HepG2 (cell line): ENCODE measurements around the gene NT5C2. TPM values are rescaled to one million over a fixed set of nuclear protein-coding genes. Genes with fewer than 3 reads are reported as not detected.
A peak's percentile ranks its signal among the peaks of the same experiment; 100 is the strongest.

Experiments used
- ATAC-seq: fragments of 200-7000 bp; cut with Tn5 transposase; 3 replicates; pipeline ENCODE4 v1.9.1; 2020; ENCODE audit warnings: mild to moderate bottlenecking, moderate library complexity
- BruUV-seq: library from RNA; stranded (reverse); fragments of 400-500 nt; replicated peaks from 2 replicates; lab custom pipeline; 2021; lab: Mats Ljungman, UMichigan
- CTCF ChIA-PET: fragments of 300-600 bp; formaldehyde crosslinking; extraction: SDS; loops from one replicate; lab custom pipeline; 2021; ENCODE audit warnings: low total read pairs, inconsistent platforms, low intra/inter-chr PET ratio; lab: Yijun Ruan, JAX
- POLR2A ChIA-PET: fragments of 350-600 bp; sonication (Branson Sonifier 250); formaldehyde crosslinking; loops from one replicate; lab custom pipeline; 2020; ENCODE audit warnings: antibody characterized with exemption, inconsistent platforms; lab: Yijun Ruan, JAX
- DNase-seq: peaks from one replicate; pipeline ENCODE4 v3.0.0-alpha.2; 2015; ENCODE audit warnings: low spot score
- FAIRE-seq: peaks from 3 replicates; lab custom pipeline; 2011; peaks lifted over from hg19 to GRCh38; lab: Jason Lieb, UNC
- H2AFZ ChIP-seq: one replicate; pipeline ENCODE4 v1.6.1; 2011; ENCODE audit warnings: low read length, inconsistent platforms
- H3K27ac ChIP-seq: fragments of 300-600 bp; 3 replicates; pipeline ENCODE4 v1.8.0; 2011; ENCODE audit warnings: mixed run types, mild to moderate bottlenecking, mixed read lengths, low read length, inconsistent platforms; ENCODE audit not compliant: insufficient read depth; ENCODE audit errors: extremely low read length
- H3K27me3 ChIP-seq, 2 experiments: fragments of 200-600 bp in 1 of 2; 2 replicates in 1 of 2; 3 replicates in 1 of 2; pipeline versions ENCODE4 v1.6.0 to v1.8.0; 2011; ENCODE audit warnings: low read length in 2 of 2, mild to moderate bottlenecking in 2 of 2, moderate library complexity in 2 of 2, inconsistent platforms in 1 of 2; ENCODE audit not compliant: insufficient read depth in 2 of 2, control insufficient read depth in 1 of 2
- H3K36me3 ChIP-seq, 2 experiments: fragments of 200-600 bp in 1 of 2; replicated peaks in 1 of 2; 2 replicates in 1 of 2; 3 replicates in 1 of 2; pipeline versions ENCODE4 v1.5.1 to v1.8.0; 2011; ENCODE audit warnings: low read length in 2 of 2, inconsistent platforms in 1 of 2; ENCODE audit not compliant: insufficient read depth in 2 of 2, control insufficient read depth in 1 of 2
- H3K4me1 ChIP-seq: 2 replicates; pipeline ENCODE4 v1.5.1; 2012; ENCODE audit warnings: low read length, inconsistent platforms; ENCODE audit not compliant: insufficient read depth
- H3K4me2 ChIP-seq: 2 replicates; pipeline ENCODE4 v1.6.0; 2011; ENCODE audit warnings: low read depth, low read length, inconsistent platforms
- H3K4me3 ChIP-seq, 3 experiments: fragments of 200-600 bp in 1 of 3; sonication (generic), shearing (Covaris generic) in 1 of 3; replicated peaks in 1 of 3; 2 replicates each; pipeline ENCODE4 v1.5.1; 2011 to 2016; ENCODE audit warnings: low read length in 3 of 3, inconsistent platforms in 2 of 3, low read depth in 2 of 3, mild to moderate bottlenecking in 2 of 3, control low read depth in 1 of 3, mixed read lengths in 1 of 3; ENCODE audit not compliant: insufficient read depth in 1 of 3
- H3K79me2 ChIP-seq: one replicate; pipeline ENCODE4 v1.6.1; 2011; ENCODE audit warnings: low read length, inconsistent platforms; ENCODE audit not compliant: insufficient read depth
- H3K9ac ChIP-seq: 2 replicates; pipeline ENCODE4 v1.6.0; 2011; ENCODE audit warnings: mild to moderate bottlenecking, low read depth, low read length, inconsistent platforms; ENCODE audit not compliant: insufficient read depth
- H3K9me3 ChIP-seq: 2 replicates; pipeline ENCODE4 v1.5.1; 2012; ENCODE audit warnings: mild to moderate bottlenecking, low read length
- H4K20me1 ChIP-seq: 2 replicates; pipeline ENCODE4 v1.6.0; 2011; ENCODE audit warnings: inconsistent platforms, mild to moderate bottlenecking, low read length, moderate library complexity; ENCODE audit not compliant: insufficient read depth
- ATF7 ChIP-seq, 2 experiments: fragments of 450-650 bp in 1 of 2; sonication (generic) in 1 of 2; formaldehyde crosslinking in 1 of 2; IDR thresholded peaks; 2 replicates each; pipeline versions ENCODE4 v1.4.0 to v1.6.1; 2016 to 2020; ENCODE audit warnings: antibody characterized with exemption in 1 of 2, mild to moderate bottlenecking in 1 of 2, missing genetic modification reagents in 1 of 2
- PITX1 ChIP-seq: sonication (generic); formaldehyde crosslinking; IDR thresholded peaks from 2 replicates; pipeline ENCODE4 v1.5.1; 2020; ENCODE audit warnings: mild to moderate bottlenecking, missing genetic modification reagents
- SRSF9 ChIP-seq: fragments of 200-400 bp; formaldehyde crosslinking; IDR thresholded peaks from 2 replicates; pipeline ENCODE4 v1.6.1; 2018; ENCODE audit warnings: borderline replicate concordance, mild to moderate bottlenecking, low read depth, low read length; ENCODE audit not compliant: insufficient read depth, poor library complexity, severe bottlenecking
- ZNF225 ChIP-seq: sonication (generic); formaldehyde crosslinking; IDR thresholded peaks from 2 replicates; pipeline ENCODE4 v1.4.0; 2020; ENCODE audit warnings: mild to moderate bottlenecking, missing genetic modification reagents
- ZNF460 ChIP-seq: sonication (generic); formaldehyde crosslinking; IDR thresholded peaks from 2 replicates; pipeline ENCODE4 v1.5.1; 2020; ENCODE audit warnings: missing genetic modification reagents, mild to moderate bottlenecking, borderline replicate concordance
- ZNF557 ChIP-seq: sonication (generic); formaldehyde crosslinking; IDR thresholded peaks from 2 replicates; pipeline ENCODE4 v1.4.0; 2020; ENCODE audit warnings: missing genetic modification reagents
- WGBS: methylation state at CpG from one replicate; pipeline ENCODE4 v1.1.6; 2017; ENCODE audit warnings: low lambda C conversion rate; 5-methylcytosine and 5-hydroxymethylcytosine counted together
- in situ Hi-C: cut with HindIII; loops from 2 replicates; pipeline ENCODE4 v1.10.0; 2017; ENCODE audit warnings: low pct_unique_long_range_greater_than_20kb; ENCODE audit not compliant: extremely low pct_ligation_motif_present
- intact Hi-C: fragments of 100-400 bp; cut with micrococcal nuclease; formaldehyde crosslinking; loops from one replicate; pipeline ENCODE4 v1.10.0; 2022; ENCODE audit not compliant: unreplicated experiment
- polyA plus RNA-seq, 8 experiments: library from polyadenylated mRNA; depleted of rRNA in 3 of 8; stranded (reverse) in 7 of 8; unstranded in 1 of 8; fragments of >200 nt; fragmentation: Illumina TruSeq in 4 of 8; extraction: Trizol in 4 of 8; gene quantifications; 2 replicates each; pipeline versions ENCODE4 v1.2.1 to v1.2.3, GENCODE V29; 2011 to 2016; ENCODE audit warnings: low read depth in 4 of 8, missing spikeins in 1 of 8, mixed read lengths in 1 of 8; ENCODE audit not compliant: insufficient read depth in 1 of 8
- total RNA-seq, 5 experiments: library from RNA; depleted of rRNA; stranded (reverse); fragments of >200 nt; fragmentation: Illumina TruSeq; extraction: Trizol; gene quantifications; 2 replicates each; pipeline ENCODE4 v1.2.3, GENCODE V29; 2016; ENCODE audit warnings: low read depth in 1 of 5
- TF ChIP-seq, protein P1 (sequence below): sonication (generic); formaldehyde crosslinking; IDR thresholded peaks from 2 replicates; pipeline ENCODE4 v1.5.0; 2020; ENCODE audit warnings: missing genetic modification reagents
- TF ChIP-seq, protein P2 (sequence below): sonication (generic); formaldehyde crosslinking; IDR thresholded peaks from 2 replicates; pipeline ENCODE4 v1.4.0; 2020; ENCODE audit warnings: missing genetic modification reagents, mild to moderate bottlenecking, borderline replicate concordance

NT5C2 gene
- total and polyA plus RNA-seq, 2 of the 13 experiments (the other 11 are each of a cell fraction or from before 2014, with no cell fraction given) = 40.6 to 55.2 TPM

DNA sequence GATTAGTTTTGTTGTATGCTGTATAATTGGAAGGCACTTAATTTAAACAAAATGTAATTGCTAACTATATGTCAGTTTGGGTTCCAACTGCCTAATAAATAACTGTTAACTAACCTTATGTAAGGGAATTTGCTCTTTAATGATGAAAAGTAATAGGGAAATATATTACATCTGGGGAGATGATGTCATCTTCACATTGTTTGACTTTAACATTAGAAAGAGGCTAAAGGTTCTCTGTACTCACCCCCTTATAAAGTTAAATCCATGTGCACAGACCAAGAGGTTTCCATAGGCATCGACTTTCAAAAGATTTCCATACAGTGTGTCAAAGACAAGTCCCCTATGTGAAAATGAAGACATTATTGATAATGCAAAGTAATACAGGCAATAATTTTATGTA, 87.6 kb downstream of the NT5C2 start:
- ChIA-PET POLR2A (no interaction called here), CTCF (no interaction called here)
- Histone ChIP-seq H3K4me1 (peaks cover 4% of the 10 kb centered on the region), H3K79me2 (peaks cover 9% of the 10 kb centered on the region), H3K27ac (no peak overlapping the region), H3K9me3 (no peaks in the 10 kb centered on the region), H3K9ac (no peak overlapping the region), H3K36me3 (peaks cover 12 to 47% of the 10 kb centered on the region in 2 experiments), H3K4me2 (no peak overlapping the region), H2AFZ (no peak overlapping the region), H4K20me1 (0 out of 2 replicates have a peak, but pooled peaks cover 3% of the 10 kb centered on the region), H3K27me3 (no peaks in the 10 kb centered on the region), H3K4me3 (no peak overlapping the region)
- BruUV-seq = no TSS peak
- intact Hi-C loops (no loop called here), in situ Hi-C loops (no loop called here)
- TF ChIP-seq, protein P1, sequence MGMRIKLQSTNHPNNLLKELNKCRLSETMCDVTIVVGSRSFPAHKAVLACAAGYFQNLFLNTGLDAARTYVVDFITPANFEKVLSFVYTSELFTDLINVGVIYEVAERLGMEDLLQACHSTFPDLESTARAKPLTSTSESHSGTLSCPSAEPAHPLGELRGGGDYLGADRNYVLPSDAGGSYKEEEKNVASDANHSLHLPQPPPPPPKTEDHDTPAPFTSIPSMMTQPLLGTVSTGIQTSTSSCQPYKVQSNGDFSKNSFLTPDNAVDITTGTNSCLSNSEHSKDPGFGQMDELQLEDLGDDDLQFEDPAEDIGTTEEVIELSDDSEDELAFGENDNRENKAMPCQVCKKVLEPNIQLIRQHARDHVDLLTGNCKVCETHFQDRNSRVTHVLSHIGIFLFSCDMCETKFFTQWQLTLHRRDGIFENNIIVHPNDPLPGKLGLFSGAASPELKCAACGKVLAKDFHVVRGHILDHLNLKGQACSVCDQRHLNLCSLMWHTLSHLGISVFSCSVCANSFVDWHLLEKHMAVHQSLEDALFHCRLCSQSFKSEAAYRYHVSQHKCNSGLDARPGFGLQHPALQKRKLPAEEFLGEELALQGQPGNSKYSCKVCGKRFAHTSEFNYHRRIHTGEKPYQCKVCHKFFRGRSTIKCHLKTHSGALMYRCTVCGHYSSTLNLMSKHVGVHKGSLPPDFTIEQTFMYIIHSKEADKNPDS (CRISPR knock-in tag) = no peak
- TF ChIP-seq ATF7 (IDR thresholded peaks at IDR 0.05) = peak; percentile 74
- TF ChIP-seq ATF7 (CRISPR knock-in tag; IDR thresholded peaks at IDR 0.05) = no peak
- no peak for TF ChIP-seq PITX1 (CRISPR knock-in tag)
- no peak for TF ChIP-seq ZNF225 (CRISPR knock-in tag)
- TF ChIP-seq ZNF557 (CRISPR knock-in tag) = no peak
- TF ChIP-seq ZNF460 (CRISPR knock-in tag) = no peak
- TF ChIP-seq, protein P2, sequence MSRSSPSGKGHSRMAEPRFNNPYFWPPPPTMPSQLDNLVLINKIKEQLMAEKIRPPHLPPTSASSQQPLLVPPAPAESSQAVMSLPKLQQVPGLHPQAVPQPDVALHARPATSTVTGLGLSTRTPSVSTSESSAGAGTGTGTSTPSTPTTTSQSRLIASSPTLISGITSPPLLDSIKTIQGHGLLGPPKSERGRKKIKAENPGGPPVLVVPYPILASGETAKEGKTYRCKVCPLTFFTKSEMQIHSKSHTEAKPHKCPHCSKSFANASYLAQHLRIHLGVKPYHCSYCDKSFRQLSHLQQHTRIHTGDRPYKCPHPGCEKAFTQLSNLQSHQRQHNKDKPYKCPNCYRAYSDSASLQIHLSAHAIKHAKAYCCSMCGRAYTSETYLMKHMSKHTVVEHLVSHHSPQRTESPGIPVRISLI (CRISPR knock-in tag) = no peak
- no peak for TF ChIP-seq SRSF9
- FAIRE-seq (no peak), DNase-seq (no peak), ATAC-seq (no peak)
- 90% methylated on average over 1 of the region's 1 CpG for WGBS
